SK-N-SH (cell line): ENCODE data around the gene MAMLD1. TPM values are rescaled to one million over a fixed set of nuclear protein-coding genes. Genes with fewer than 3 reads are reported as not detected.
"Not testable (repeated sequence)": the region's sequence is repeated elsewhere in the genome, so short reads cannot be mapped to it uniquely, and the experiment has no call there.

Experiments
- CTCF ChIA-PET: fragments of 300-600, 350-600 bp; formaldehyde crosslinking; extraction: SDS; loops from one replicate; lab custom pipeline; 2021; lab: Yijun Ruan, JAX
- POLR2A ChIA-PET: fragments of 350-600 bp; sonication (Branson Sonifier 250); formaldehyde crosslinking; extraction: SDS; loops from one replicate; lab custom pipeline; 2020; ENCODE audit warnings: antibody characterized with exemption, inconsistent platforms; lab: Yijun Ruan, JAX
- DNase-seq: peaks from one replicate; pipeline ENCODE4 v3.0.0; 2012
- H2AFZ ChIP-seq: fragments of 200-600 bp; sonication (generic); 2 replicates; pipeline ENCODE4 v1.8.1; 2016; ENCODE audit warnings: antibody characterized with exemption, mild to moderate bottlenecking, low read depth
- H3F3A ChIP-seq: fragments of 200-600 bp; sonication (generic); replicated peaks from 2 replicates; pipeline ENCODE3; 2016; ENCODE audit warnings: antibody characterized with exemption, mild to moderate bottlenecking; ENCODE audit not compliant: insufficient read depth
- H3K27ac ChIP-seq, 2 experiments: fragments of 200-500 bp in 1 of 2; fragments of 200-600 bp in 1 of 2; sonication (Bioruptor generic) in 1 of 2; sonication (generic), shearing (Covaris generic) in 1 of 2; 2 replicates each; pipeline versions ENCODE4 v1.5.1 to v1.6.1; 2014 to 2016; ENCODE audit warnings: low read depth in 2 of 2, inconsistent platforms in 1 of 2, low read length in 1 of 2, mild to moderate bottlenecking in 1 of 2, mixed read lengths in 1 of 2
- H3K27me3 ChIP-seq: fragments of 200-600 bp; sonication (generic), shearing (Covaris generic); 2 replicates; pipeline ENCODE4 v1.6.1; 2016; ENCODE audit warnings: mixed run types; ENCODE audit not compliant: insufficient read depth
- H3K36me3 ChIP-seq, 2 experiments: fragments of 200-500 bp in 1 of 2; fragments of 200-600 bp in 1 of 2; sonication (Bioruptor generic) in 1 of 2; sonication (generic) in 1 of 2; replicated peaks in 1 of 2; 2 replicates each; pipeline versions ENCODE3 to v1.5.1; 2014 to 2016; ENCODE audit warnings: low read length in 1 of 2, mild to moderate bottlenecking in 1 of 2; ENCODE audit not compliant: insufficient read depth in 2 of 2, control insufficient read depth in 1 of 2
- H3K4me1 ChIP-seq, 2 experiments: fragments of 200-500 bp in 1 of 2; fragments of 200-600 bp in 1 of 2; sonication (Bioruptor generic) in 1 of 2; sonication (generic), shearing (Covaris generic) in 1 of 2; 2 replicates each; pipeline versions ENCODE4 v1.5.1 to v1.6.1; 2014 to 2016; ENCODE audit warnings: low read depth in 1 of 2, low read length in 1 of 2, mixed run types in 1 of 2; ENCODE audit not compliant: insufficient read depth in 2 of 2, control insufficient read depth in 1 of 2
- H3K4me2 ChIP-seq: fragments of 200-600 bp; sonication (generic), shearing (Covaris generic); 2 replicates; pipeline ENCODE4 v1.6.1; 2017; ENCODE audit warnings: mixed run types
- H3K4me3 ChIP-seq, 2 experiments: fragments of 200-500 bp in 1 of 2; fragments of 200-600 bp in 1 of 2; sonication (Bioruptor generic) in 1 of 2; sonication (generic), shearing (Covaris generic) in 1 of 2; 2 replicates each; pipeline versions ENCODE4 v1.5.1 to v1.8.1; 2014 to 2016; ENCODE audit warnings: low read depth in 2 of 2, inconsistent platforms in 1 of 2, low read length in 1 of 2, mild to moderate bottlenecking in 1 of 2, mixed read lengths in 1 of 2, moderate library complexity in 1 of 2
- H3K79me2 ChIP-seq: fragments of 200-600 bp; sonication (generic); 2 replicates; pipeline ENCODE4 v1.8.1; 2017; ENCODE audit warnings: mild to moderate bottlenecking; ENCODE audit not compliant: insufficient read depth
- H3K9ac ChIP-seq: fragments of 200-600 bp; sonication (generic); 2 replicates; pipeline ENCODE4 v1.6.1; 2017; ENCODE audit warnings: mixed run types
- H3K9me2 ChIP-seq: fragments of 200-600 bp; sonication (generic); 2 replicates; pipeline ENCODE4 v1.6.1; 2017; ENCODE audit warnings: mixed run types
- H3K9me3 ChIP-seq: fragments of 200-600 bp; sonication (generic); 2 replicates; pipeline ENCODE4 v1.6.1; 2017; ENCODE audit warnings: mixed run types, mild to moderate bottlenecking, moderate library complexity
- H4K20me1 ChIP-seq: fragments of 200-600 bp; sonication (generic); 2 replicates; pipeline ENCODE4 v1.6.1; 2017; ENCODE audit warnings: mild to moderate bottlenecking, mixed run types; ENCODE audit not compliant: insufficient read depth
- CHD2 ChIP-seq: fragments of 150-350 bp; IDR thresholded peaks from 2 replicates; pipeline ENCODE4 v1.6.1; 2018; ENCODE audit warnings: low read length; ENCODE audit not compliant: partially characterized antibody
- FOXM1 ChIP-seq: IDR thresholded peaks from 2 replicates; pipeline ENCODE4 v1.4.0; 2012; ENCODE audit warnings: low read depth, mild to moderate bottlenecking
- MEF2A ChIP-seq: IDR thresholded peaks from 2 replicates; pipeline ENCODE4 v1.4.0; 2012; ENCODE audit warnings: low read depth, borderline replicate concordance
- POLR2AphosphoS5 ChIP-seq: IDR thresholded peaks from 2 replicates; pipeline ENCODE4 v1.6.1; 2012; ENCODE audit warnings: low read depth, low read length
- RCOR1 ChIP-seq: fragments of 150-350 bp; IDR thresholded peaks from 2 replicates; pipeline ENCODE4 v1.6.1; 2017; ENCODE audit warnings: antibody characterized with exemption, low read length
- REST ChIP-seq: IDR thresholded peaks from 2 replicates; pipeline ENCODE4 v1.6.1; 2012; ENCODE audit warnings: mild to moderate bottlenecking, low read depth, low read length, moderate library complexity
- TEAD4 ChIP-seq: IDR thresholded peaks from 2 replicates; pipeline ENCODE4 v1.4.0; 2012; ENCODE audit warnings: mild to moderate bottlenecking, borderline replicate concordance; ENCODE audit not compliant: insufficient read depth
- WGBS: methylation state at CpG from one replicate; pipeline ENCODE4 v1.1.6; 2017; ENCODE audit warnings: low lambda C conversion rate; 5-methylcytosine and 5-hydroxymethylcytosine counted together
- polyA plus RNA-seq, 3 experiments: library from polyadenylated mRNA; depleted of rRNA; stranded (reverse); fragments of >200 nt; gene quantifications; 2 replicates each; pipeline ENCODE4 v1.2.3, GENCODE V29; 2012

MAMLD1 gene
- polyA plus RNA-seq, 1 of the 3 experiments (the other 2 are of a cell fraction): 4.4 TPM

- H3K9me3 ChIP-seq, H3K4me3 ChIP-seq, H3K4me1 ChIP-seq, H3K27ac ChIP-seq, POLR2A ChIA-PET, H2AFZ ChIP-seq, DNase-seq, H3K27me3 ChIP-seq, H4K20me1 ChIP-seq, H3K4me2 ChIP-seq, H3K9me2 ChIP-seq, H3K79me2 ChIP-seq, H3F3A ChIP-seq, H3K9ac ChIP-seq, H3K36me3 ChIP-seq, CTCF ChIA-PET: not testable (repeated sequence)
- WGBS: 24% methylated on average over 2 of the region's 3 CpGs
Observed at GRCh38 chrX:150340326-150340725, 22.8 kb upstream of the MAMLD1 start.

DNA sequence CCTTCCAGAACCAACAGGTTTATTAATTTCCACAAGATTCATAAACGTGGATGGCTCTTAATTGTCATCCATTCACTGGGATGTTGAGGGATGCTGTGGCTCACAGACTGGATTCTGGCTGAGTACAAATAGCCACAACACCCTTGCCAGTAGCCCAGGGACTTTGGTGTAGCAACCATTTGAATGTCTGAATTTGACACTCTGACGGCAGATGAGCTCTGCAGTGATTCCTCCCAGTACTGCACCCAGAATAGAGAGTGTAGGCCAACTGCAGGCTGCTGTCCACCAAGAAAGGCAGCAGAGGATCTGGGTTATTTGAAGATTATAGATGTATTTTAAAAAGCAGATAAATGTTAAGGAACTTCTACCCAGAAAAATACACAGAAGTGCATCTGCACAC lies 15.6 kb upstream of the MAMLD1 start:
- 24% methylated on average over 2 of the region's 2 CpGs for WGBS

More for the DNA sequence above, 15.6 kb upstream of the MAMLD1 start:
- H3K79me2 ChIP-seq: no peaks in the 10 kb centered on the region
- no peak overlapping the region for H3K4me2 ChIP-seq
- H4K20me1 ChIP-seq: no peaks in the 10 kb centered on the region
- H3K9me2 ChIP-seq: no peaks in the 10 kb centered on the region
- H2AFZ ChIP-seq: no peak overlapping the region
- H3K9ac ChIP-seq: no peak overlapping the region
- no peaks in the 10 kb centered on the region for H3K36me3 ChIP-seq
- TF ChIP-seq TEAD4 (no peak), FOXM1 (no peak), CHD2 (no peak), REST (no peak), MEF2A (no peak), POLR2AphosphoS5 (no peak), RCOR1 (no peak)
- ChIA-PET POLR2A (no interaction called here), CTCF (interaction anchor here (1.9 kb wide), 1 partner anchor 17 kb away, joined by 6 read pairs; no protein-coding TSS in a partner anchor)
- DNase-seq: no peak
- H3K4me3 ChIP-seq: no peak overlapping the region
- no peak overlapping the region for H3K27ac ChIP-seq
- no peaks in the 10 kb centered on the region for H3K27me3 ChIP-seq
- H3F3A ChIP-seq: no peaks in the 10 kb centered on the region
- H3K4me1 ChIP-seq: no peaks in the 10 kb centered on the region
- no peaks in the 10 kb centered on the region for H3K9me3 ChIP-seq
